Endothelial cell of umbilical vein (primary cell): ENCODE measurements around the gene SEPTIN14. TPM values are rescaled to one million over a fixed set of nuclear protein-coding genes. Genes with fewer than 3 reads are reported as not detected.
"Not testable (repeated sequence)": the region's sequence is repeated elsewhere in the genome, so short reads cannot be mapped to it uniquely, and the experiment has no call there.

Source experiments
- BruUV-seq: library from RNA; stranded (reverse); fragments of 400-500 nt; replicated peaks from 2 replicates; lab custom pipeline; 2021; lab: Mats Ljungman, UMichigan
- CTCF ChIA-PET: fragments of 300-600, 350-600 bp; sonication (Branson Sonifier 250); formaldehyde crosslinking; loops from one replicate; lab custom pipeline; 2021; ENCODE audit warnings: antibody characterized with exemption, inconsistent platforms; lab: Charles Lee
- POLR2A ChIA-PET: fragments of 300-600, 350-600 bp; sonication (Branson Sonifier 250); formaldehyde crosslinking; loops from one replicate; lab custom pipeline; 2021; ENCODE audit warnings: antibody characterized with exemption, inconsistent platforms; lab: Charles Lee
- DNase-seq: peaks from one replicate; pipeline ENCODE4 v3.0.0-alpha.2; 2011; ENCODE audit warnings: low read depth, low spot score
- FAIRE-seq: peaks from 2 replicates; lab custom pipeline; 2011; peaks lifted over from hg19 to GRCh38; lab: Jason Lieb, UNC
- H2AFZ ChIP-seq: 2 replicates; pipeline ENCODE4 v1.6.0; 2012; ENCODE audit warnings: low read depth, low read length, control low read depth, inconsistent platforms
- H3K27ac ChIP-seq: 2 replicates; pipeline ENCODE4 v1.5.1; 2011; ENCODE audit warnings: low read depth, mild to moderate bottlenecking, control low read depth, low read length, moderate library complexity; ENCODE audit not compliant: insufficient read depth
- H3K27me3 ChIP-seq, 2 experiments: 2 replicates each; pipeline versions ENCODE4 v1.6.0 to v1.6.1; 2011; ENCODE audit warnings: low read length in 2 of 2, mixed read lengths in 1 of 2; ENCODE audit not compliant: control insufficient read depth in 2 of 2, insufficient read depth in 2 of 2
- H3K36me3 ChIP-seq, 2 experiments: 2 replicates in 1 of 2; 3 replicates in 1 of 2; pipeline ENCODE4 v1.5.1; 2011; ENCODE audit warnings: low read length in 2 of 2, mild to moderate bottlenecking in 1 of 2, moderate library complexity in 1 of 2; ENCODE audit not compliant: control insufficient read depth in 2 of 2, insufficient read depth in 2 of 2; ENCODE audit errors: extremely low read depth in 1 of 2
- H3K4me1 ChIP-seq: 3 replicates; pipeline ENCODE4 v1.5.1; 2011; ENCODE audit warnings: mild to moderate bottlenecking, low read length; ENCODE audit not compliant: control insufficient read depth, insufficient read depth; ENCODE audit errors: extremely low read depth
- H3K4me2 ChIP-seq: 2 replicates; pipeline ENCODE4 v1.6.1; 2011; ENCODE audit warnings: low read length, control low read depth, mixed read lengths; ENCODE audit not compliant: insufficient read depth
- H3K4me3 ChIP-seq, 3 experiments: fragments of 200-600 bp in 1 of 3; sonication (generic), shearing (Covaris generic) in 1 of 3; replicated peaks in 1 of 3; 2 replicates each; pipeline ENCODE4 v1.5.1; 2011 to 2016; ENCODE audit warnings: control low read depth in 3 of 3, low read length in 3 of 3, mild to moderate bottlenecking in 2 of 3, inconsistent platforms in 1 of 3, low read depth in 1 of 3, moderate library complexity in 1 of 3; ENCODE audit not compliant: insufficient read depth in 1 of 3
- H3K79me2 ChIP-seq: 2 replicates; pipeline ENCODE4 v1.6.0; 2012; ENCODE audit warnings: low read length, inconsistent platforms; ENCODE audit not compliant: control insufficient read depth, insufficient read depth
- H3K9ac ChIP-seq: replicated peaks from 2 replicates; pipeline ENCODE3; 2011; ENCODE audit warnings: low read length, control low read depth; ENCODE audit not compliant: insufficient read depth; ENCODE audit errors: extremely low read depth
- H3K9me1 ChIP-seq: replicated peaks from 3 replicates; pipeline ENCODE4 v1.6.0; 2011; ENCODE audit warnings: mild to moderate bottlenecking, low read length; ENCODE audit not compliant: control insufficient read depth, insufficient read depth; ENCODE audit errors: extremely low read depth
- H3K9me3 ChIP-seq: replicated peaks from 2 replicates; pipeline ENCODE4 v1.5.1; 2012; ENCODE audit warnings: low read length, inconsistent platforms; ENCODE audit not compliant: control insufficient read depth, insufficient read depth
- H4K20me1 ChIP-seq: replicated peaks from 2 replicates; pipeline ENCODE3; 2011; ENCODE audit warnings: mild to moderate bottlenecking, low read length; ENCODE audit not compliant: control insufficient read depth, insufficient read depth; ENCODE audit errors: extremely low read depth
- CTCF ChIP-seq, 2 donors: IDR thresholded peaks; 1 replicate in 1 of 2; 2 replicates in 1 of 2; pipeline ENCODE4 v1.5.1; 2011; ENCODE audit warnings: low read length in 2 of 2, mild to moderate bottlenecking in 2 of 2, moderate library complexity in 2 of 2, control low read depth in 1 of 2, inconsistent platforms in 1 of 2, low read depth in 1 of 2; ENCODE audit not compliant: insufficient read depth in 1 of 2; ENCODE audit errors: extremely low read depth in 1 of 2
- EZH2 ChIP-seq: IDR thresholded peaks from 2 replicates; pipeline ENCODE4 v1.6.1; 2012; ENCODE audit warnings: borderline replicate concordance, low read depth, mild to moderate bottlenecking, moderate library complexity, low read length, inconsistent platforms; ENCODE audit not compliant: severe bottlenecking
- FOS ChIP-seq: IDR thresholded peaks from 2 replicates; pipeline ENCODE4 v1.6.1; 2011; ENCODE audit warnings: mild to moderate bottlenecking, low read length, moderate library complexity, borderline replicate concordance; ENCODE audit not compliant: insufficient read depth
- MAX ChIP-seq: IDR thresholded peaks from 2 replicates; pipeline ENCODE4 v1.6.1; 2011; ENCODE audit not compliant: insufficient read depth, insufficient read length
- MYC ChIP-seq: IDR thresholded peaks from one replicate; pipeline ENCODE4 v1.6.1; 2011; ENCODE audit warnings: mild to moderate bottlenecking, low read depth, low read length
- POLR2A ChIP-seq: IDR thresholded peaks from 2 replicates; pipeline ENCODE4 v1.6.1; 2012; ENCODE audit warnings: low read depth, mild to moderate bottlenecking, control low read depth, low read length
- dilution Hi-C: fragments of 300-500 bp; cut with MboI; formaldehyde crosslinking; loops from one replicate; pipeline ENCODE4 v1.15.0; 2019; ENCODE audit warnings: low sequenced_read_pairs; ENCODE audit not compliant: extremely low pct_ligation_motif_present
- intact Hi-C: fragments of 100-400 bp; cut with micrococcal nuclease; formaldehyde crosslinking; loops from one replicate; pipeline ENCODE4 v1.10.0; 2022
- polyA plus RNA-seq, 4 experiments: library from polyadenylated mRNA; depleted of rRNA in 3 of 4; stranded (reverse) in 3 of 4; unstranded in 1 of 4; fragments of >200 nt; gene quantifications; 2 replicates each; pipeline versions ENCODE4 v1.2.1 to v1.2.3, GENCODE V29; 2011 to 2012; ENCODE audit warnings: missing spikeins in 1 of 4
- total RNA-seq: library from RNA; stranded (reverse); gene quantifications from 2 replicates; pipeline ENCODE4 v1.2.3, GENCODE V29; 2021

The SEPTIN14 gene
- total and polyA plus RNA-seq, 2 donors (not counting 3 experiments of a cell fraction or from before 2014, with no cell fraction given): not detected

- no peak for TF ChIP-seq MYC
- no peak for TF ChIP-seq MAX
- no peak for TF ChIP-seq FOS
- TF ChIP-seq EZH2: no peak
- TF ChIP-seq CTCF (IDR thresholded peaks at IDR 0.05; ENCODE audit: extremely low read depth in 1 of 2, insufficient read depth in 1 of 2, low read depth in 1 of 2, low read length in 2 of 2): no peak
- TF ChIP-seq POLR2A: no peak
- Histone ChIP-seq H3K4me3 (no peak overlapping the region), H3K36me3 (no peaks in the 10 kb centered on the region), H3K27me3 (no peaks in the 10 kb centered on the region), H2AFZ (no peak overlapping the region), H3K9me3 (no peaks in the 10 kb centered on the region), H3K79me2 (no peaks in the 10 kb centered on the region), H3K9me1 (no peaks in the 10 kb centered on the region), H4K20me1 (no peaks in the 10 kb centered on the region), H3K9ac (no peak overlapping the region), H3K4me2 (no peak overlapping the region), H3K27ac (no peak overlapping the region), H3K4me1 (no peaks in the 10 kb centered on the region)
- ChIA-PET POLR2A (no interaction called here), CTCF (no interaction called here)
- dilution Hi-C loops (no loop called here), intact Hi-C loops (no loop called here)
- no TSS peak for BruUV-seq
- FAIRE-seq: no peak
- no peak for DNase-seq
Measured at GRCh38 chr7:55770778-55771177, 91.8 kb downstream of the SEPTIN14 start.

GRCh38 chr7:55753274-55753862, 109.2 kb downstream of the SEPTIN14 start:
- H4K20me1 ChIP-seq, H3K9ac ChIP-seq, H3K9me1 ChIP-seq, H3K79me2 ChIP-seq, H3K27me3 ChIP-seq, H3K4me1 ChIP-seq, H3K4me2 ChIP-seq, dilution Hi-C loops, H3K9me3 ChIP-seq, CTCF ChIA-PET, intact Hi-C loops, H2AFZ ChIP-seq, H3K36me3 ChIP-seq, POLR2A ChIA-PET, H3K27ac ChIP-seq, DNase-seq, FAIRE-seq, H3K4me3 ChIP-seq, BruUV-seq: not testable (repeated sequence)

- H3K4me1 ChIP-seq, DNase-seq, H3K9me1 ChIP-seq, FAIRE-seq, H3K27ac ChIP-seq, H3K9me3 ChIP-seq, H3K36me3 ChIP-seq, POLR2A ChIA-PET, H3K27me3 ChIP-seq, H3K79me2 ChIP-seq, CTCF ChIA-PET, H3K4me3 ChIP-seq, H4K20me1 ChIP-seq, H3K4me2 ChIP-seq, BruUV-seq, dilution Hi-C loops, H3K9ac ChIP-seq, H2AFZ ChIP-seq: not testable (repeated sequence)
- intact Hi-C loops: loop anchor here (10.0 kb wide), 1 partner anchor 220 kb away; the partner anchor contains the start of gene NIPSNAP2
Measured at GRCh38 chr7:55744706-55745105, 117.8 kb downstream of the SEPTIN14 start.
